HCT116 (cell line): ENCODE results near the gene BICRAL. TPM values are rescaled to one million over a fixed set of nuclear protein-coding genes. Genes with fewer than 3 reads are reported as not detected.
A peak's percentile ranks its signal among the peaks of the same experiment; 100 is the strongest.

Experiments
- ATAC-seq: fragments of 200-7000 bp; cut with Tn5 transposase; 2 replicates; pipeline ENCODE4 v1.9.1; 2020; ENCODE audit warnings: mild to moderate bottlenecking, moderate library complexity
- BruUV-seq: library from RNA; stranded (reverse); fragments of 400-500 nt; replicated peaks from 2 replicates; lab custom pipeline; 2021; lab: Mats Ljungman, UMichigan
- CTCF ChIA-PET: fragments of 300-600 bp; sonication (Branson Sonifier 250); formaldehyde crosslinking; loops from one replicate; lab custom pipeline; 2021; ENCODE audit warnings: antibody characterized with exemption; lab: Charles Lee
- POLR2A ChIA-PET: fragments of 300-600, 350-600 bp; sonication (Branson Sonifier 250); formaldehyde crosslinking; loops from one replicate; lab custom pipeline; 2021; ENCODE audit warnings: antibody characterized with exemption; lab: Charles Lee
- RAD21 ChIA-PET, 2 experiments: fragments of 300-600 bp; sonication (Branson Sonifier 250); formaldehyde crosslinking; loops; one replicate each; lab custom pipeline; 2023; ENCODE audit warnings: low total read pairs in 2 of 2; ENCODE audit not compliant: uncharacterized antibody in 2 of 2, unreplicated experiment in 2 of 2, low non-redundant PET in 1 of 2; lab: Charles Lee
- DNase-seq: peaks from one replicate; pipeline ENCODE4 v3.0.0-alpha.2; 2010; ENCODE audit warnings: low read depth, low spot score
- H2AFZ ChIP-seq: fragments of 200-600 bp; shearing (Covaris generic), sonication (generic); 2 replicates; pipeline ENCODE4 v1.6.1; 2017; ENCODE audit warnings: low read depth, mixed run types, mixed read lengths, antibody characterized with exemption, low read length; ENCODE audit not compliant: poor library complexity, severe bottlenecking
- H3K27ac ChIP-seq: 2 replicates; pipeline ENCODE4 v1.5.1; 2012; ENCODE audit warnings: low read depth, low read length
- H3K27me3 ChIP-seq: fragments of 200-600 bp; sonication (generic); 2 replicates; pipeline ENCODE4 v1.6.1; 2016; ENCODE audit warnings: mixed run types, low read length, mixed read lengths; ENCODE audit not compliant: insufficient read depth
- H3K36me3 ChIP-seq, 2 experiments: fragments of 200-500 bp in 1 of 2; fragments of 200-600 bp in 1 of 2; sonication (Bioruptor generic) in 1 of 2; sonication (generic) in 1 of 2; 2 replicates each; pipeline versions ENCODE4 v1.5.1 to v1.6.1; 2014 to 2016; ENCODE audit warnings: low read length in 2 of 2, inconsistent platforms in 1 of 2, mixed read lengths in 1 of 2, mixed run types in 1 of 2; ENCODE audit not compliant: insufficient read depth in 2 of 2, control insufficient read depth in 1 of 2
- H3K4me1 ChIP-seq, 2 experiments: fragments of 200-600 bp in 1 of 2; sonication (generic) in 1 of 2; 2 replicates each; pipeline versions ENCODE4 v1.5.1 to v1.6.1; 2012 to 2017; ENCODE audit warnings: low read length in 2 of 2, inconsistent platforms in 1 of 2, mild to moderate bottlenecking in 1 of 2, mixed read lengths in 1 of 2, mixed run types in 1 of 2, moderate library complexity in 1 of 2; ENCODE audit not compliant: insufficient read depth in 2 of 2, control insufficient read depth in 1 of 2
- H3K4me2 ChIP-seq: fragments of 200-600 bp; sonication (generic); 2 replicates; pipeline ENCODE4 v1.6.1; 2017; ENCODE audit warnings: mixed run types, low read length, mixed read lengths
- H3K4me3 ChIP-seq, 2 experiments: fragments of 200-600 bp in 1 of 2; sonication (generic) in 1 of 2; replicated peaks in 1 of 2; 2 replicates each; pipeline ENCODE4 v1.5.1; 2011 to 2016; ENCODE audit warnings: low read length in 2 of 2, control low read depth in 1 of 2, low read depth in 1 of 2, mild to moderate bottlenecking in 1 of 2, mixed read lengths in 1 of 2, mixed run types in 1 of 2
- H3K79me2 ChIP-seq: fragments of 200-600 bp; sonication (generic); 2 replicates; pipeline ENCODE4 v1.6.1; 2017; ENCODE audit warnings: mild to moderate bottlenecking, mixed run types, low read length, moderate library complexity, mixed read lengths; ENCODE audit not compliant: insufficient read depth
- H3K9ac ChIP-seq: fragments of 200-600 bp; sonication (generic); 2 replicates; pipeline ENCODE4 v1.6.1; 2016; ENCODE audit warnings: low read length, mixed read lengths
- H3K9me2 ChIP-seq: fragments of 200-600 bp; sonication (generic), shearing (Covaris generic); 2 replicates; pipeline ENCODE4 v1.6.1; 2017; ENCODE audit warnings: mixed run types, mild to moderate bottlenecking, moderate library complexity; ENCODE audit not compliant: insufficient read depth
- H3K9me3 ChIP-seq, 2 experiments: fragments of 200-500 bp in 1 of 2; fragments of 200-600 bp in 1 of 2; sonication (Bioruptor generic) in 1 of 2; sonication (generic) in 1 of 2; 2 replicates each; pipeline ENCODE4 v1.6.1; 2014 to 2017; ENCODE audit warnings: low read length in 2 of 2, mixed read lengths in 2 of 2, inconsistent platforms in 1 of 2, low read depth in 1 of 2, mild to moderate bottlenecking in 1 of 2, mixed run types in 1 of 2, moderate library complexity in 1 of 2; ENCODE audit not compliant: control insufficient read depth in 1 of 2, insufficient read depth in 1 of 2
- H4K20me1 ChIP-seq: fragments of 200-600 bp; sonication (generic), shearing (Covaris generic); 2 replicates; pipeline ENCODE4 v1.6.1; 2017; ENCODE audit warnings: mixed run types, mild to moderate bottlenecking, moderate library complexity; ENCODE audit not compliant: insufficient read depth
- CEBPB ChIP-seq: IDR thresholded peaks from 2 replicates; pipeline ENCODE4 v1.6.1; 2012; ENCODE audit warnings: low read depth
- ELF1 ChIP-seq: IDR thresholded peaks from 2 replicates; pipeline ENCODE4 v1.6.1; 2012; ENCODE audit warnings: low read depth, borderline replicate concordance
- EZH2phosphoT487 ChIP-seq: fragments of 200-600 bp; IDR thresholded peaks from 2 replicates; pipeline ENCODE4 v1.6.1; 2018; ENCODE audit warnings: antibody characterized with exemption, borderline replicate concordance
- JUND ChIP-seq: IDR thresholded peaks from 2 replicates; pipeline ENCODE4 v1.6.1; 2012
- RAD21 ChIP-seq: IDR thresholded peaks from 2 replicates; pipeline ENCODE4 v1.6.1; 2012; ENCODE audit warnings: low read depth, mild to moderate bottlenecking
- TCF7L2 ChIP-seq: IDR thresholded peaks from 2 replicates; pipeline ENCODE4 v1.7.0; 2011; ENCODE audit warnings: borderline replicate concordance, inconsistent platforms; ENCODE audit not compliant: insufficient read depth, insufficient read length; ENCODE audit errors: extremely low read depth
- YY1 ChIP-seq: IDR thresholded peaks from 2 replicates; pipeline ENCODE4 v1.6.1; 2011; ENCODE audit warnings: low read length, low read depth, moderate library complexity, mild to moderate bottlenecking; ENCODE audit not compliant: insufficient replicate concordance; ENCODE audit errors: extremely low read depth
- ZFX ChIP-seq: fragments of 450-650 bp; IDR thresholded peaks from 2 replicates; pipeline ENCODE4 v1.6.1; 2017
- intact Hi-C: fragments of 100-400 bp; cut with micrococcal nuclease; formaldehyde crosslinking; loops from 2 replicates; pipeline ENCODE4 v1.10.0; 2022
- total RNA-seq: library from RNA; stranded (reverse); gene quantifications from one replicate; pipeline ENCODE4 v1.2.1, GENCODE V29; 2021; ENCODE audit not compliant: unreplicated experiment
- TF ChIP-seq, protein P1 (sequence below), 3 experiments: fragments of 200-600 bp in 1 of 3; sonication (generic) in 1 of 3; IDR thresholded peaks in 2 of 3; conservative IDR thresholded peaks in 1 of 3; 2 replicates each; pipeline ENCODE4 v1.5.1; 2012 to 2017; ENCODE audit warnings: low read depth in 2 of 3, low read length in 2 of 3, antibody characterized with exemption in 1 of 3, borderline replicate concordance in 1 of 3, control low read depth in 1 of 3, mild to moderate bottlenecking in 1 of 3, mixed read lengths in 1 of 3, mixed run types in 1 of 3, moderate library complexity in 1 of 3; ENCODE audit not compliant: insufficient read depth in 1 of 3

The BICRAL gene
- total RNA-seq, 1 experiment from 2014 or later, result 14.9 TPM

DNA sequence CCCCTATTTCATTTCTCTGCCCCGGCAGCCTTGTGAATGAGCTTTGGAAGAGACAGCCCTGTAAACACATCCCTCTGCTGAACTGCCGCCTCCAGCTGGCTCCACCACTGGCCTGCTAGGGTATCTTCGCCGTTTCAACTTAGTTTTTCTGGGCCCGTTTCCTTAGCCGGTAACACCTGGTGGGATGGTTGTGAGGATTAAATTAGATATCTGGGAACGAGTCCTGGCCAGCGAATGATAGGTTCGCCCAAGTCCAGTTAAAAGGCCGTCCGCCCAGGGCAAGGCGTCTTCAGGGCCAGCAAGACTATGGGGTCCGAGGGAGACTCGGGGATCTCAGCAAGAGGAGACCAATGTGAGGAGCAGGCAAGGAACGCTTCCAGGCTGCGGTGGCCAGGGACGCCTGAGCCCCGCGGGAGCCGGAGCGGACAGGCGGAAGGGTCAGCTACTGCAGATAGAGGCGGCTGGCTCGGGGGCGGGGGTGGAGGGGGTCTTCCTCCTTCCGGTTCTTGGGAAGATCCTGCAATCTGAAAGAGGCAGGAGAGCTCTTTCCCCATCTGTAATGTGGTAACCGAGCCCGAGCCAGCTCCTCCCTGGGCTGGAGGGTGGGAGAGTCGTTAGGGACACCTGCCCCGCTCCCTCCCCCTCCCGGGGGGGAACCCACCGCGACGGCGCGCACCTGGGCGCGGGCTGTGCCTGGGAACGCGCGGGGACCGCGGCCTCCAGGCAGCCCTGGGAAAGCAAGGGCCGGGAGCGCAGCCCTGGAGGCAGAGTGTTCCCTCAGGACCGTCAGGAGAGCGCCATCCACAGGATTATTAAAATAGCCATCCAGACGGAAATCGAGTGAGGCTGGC is 129.5 kb downstream of the BICRAL start:
- no peak for ATAC-seq
- Histone ChIP-seq H3K27me3 (no peaks in the 10 kb centered on the region), H3K9me3 (no peaks in the 10 kb centered on the region), H3K4me2 (no peak overlapping the region), H3K79me2 (no peaks in the 10 kb centered on the region), H2AFZ (no peak overlapping the region), H4K20me1 (no peaks in the 10 kb centered on the region), H3K27ac (no peak overlapping the region), H3K4me1 (no peaks in the 10 kb centered on the region; a peak in 1 of 4 replicates), H3K36me3 (no peaks in the 10 kb centered on the region), H3K4me3 (no peak overlapping the region), H3K9me2 (no peaks in the 10 kb centered on the region), H3K9ac (no peak overlapping the region)
- no TSS peak for BruUV-seq
- TF ChIP-seq, protein P1, sequence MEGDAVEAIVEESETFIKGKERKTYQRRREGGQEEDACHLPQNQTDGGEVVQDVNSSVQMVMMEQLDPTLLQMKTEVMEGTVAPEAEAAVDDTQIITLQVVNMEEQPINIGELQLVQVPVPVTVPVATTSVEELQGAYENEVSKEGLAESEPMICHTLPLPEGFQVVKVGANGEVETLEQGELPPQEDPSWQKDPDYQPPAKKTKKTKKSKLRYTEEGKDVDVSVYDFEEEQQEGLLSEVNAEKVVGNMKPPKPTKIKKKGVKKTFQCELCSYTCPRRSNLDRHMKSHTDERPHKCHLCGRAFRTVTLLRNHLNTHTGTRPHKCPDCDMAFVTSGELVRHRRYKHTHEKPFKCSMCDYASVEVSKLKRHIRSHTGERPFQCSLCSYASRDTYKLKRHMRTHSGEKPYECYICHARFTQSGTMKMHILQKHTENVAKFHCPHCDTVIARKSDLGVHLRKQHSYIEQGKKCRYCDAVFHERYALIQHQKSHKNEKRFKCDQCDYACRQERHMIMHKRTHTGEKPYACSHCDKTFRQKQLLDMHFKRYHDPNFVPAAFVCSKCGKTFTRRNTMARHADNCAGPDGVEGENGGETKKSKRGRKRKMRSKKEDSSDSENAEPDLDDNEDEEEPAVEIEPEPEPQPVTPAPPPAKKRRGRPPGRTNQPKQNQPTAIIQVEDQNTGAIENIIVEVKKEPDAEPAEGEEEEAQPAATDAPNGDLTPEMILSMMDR (IDR thresholded peaks at IDR 0.05 in 2 of 3, conservative IDR thresholded peaks at IDR 0.05 in 1 of 3; ENCODE audit: borderline replicate concordance in 1 of 3, insufficient read depth in 1 of 3, low read depth in 2 of 3, low read length in 2 of 3), result peak in 1 of 3 experiments; percentile 19; a peak in 1 of 6 replicates
- TF ChIP-seq JUND, result no peak
- RAD21 ChIA-PET, result no interaction called here
- DNase-seq, result no peak
- CTCF ChIA-PET, result no interaction called here
- POLR2A ChIA-PET, result no interaction called here
- intact Hi-C loops, result no loop called here

DNA sequence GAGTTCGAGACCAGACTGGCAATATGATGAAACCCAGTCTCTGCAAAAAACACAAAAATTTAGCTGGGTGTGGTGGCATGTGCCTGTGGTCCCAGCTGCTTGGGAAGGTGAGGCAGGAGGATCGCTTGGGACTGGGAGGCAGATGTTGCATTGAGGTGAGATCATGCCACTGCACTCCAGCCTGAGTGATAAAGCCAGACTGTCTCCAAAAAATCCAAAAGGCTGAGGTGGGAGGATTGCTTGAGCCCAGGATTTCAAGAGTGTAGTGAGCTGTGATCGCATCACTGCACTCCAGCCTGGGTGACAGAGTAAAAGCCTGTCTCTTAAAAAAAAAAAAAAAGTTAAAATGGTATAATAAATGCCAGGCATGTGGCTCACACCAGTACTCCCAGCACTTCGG is 132.7 kb downstream of the BICRAL start:
- no peak overlapping the region for H3K9ac ChIP-seq
- H3K36me3 ChIP-seq, result no peaks in the 10 kb centered on the region
- RAD21 ChIA-PET, result no interaction called here
- no peaks in the 10 kb centered on the region for H4K20me1 ChIP-seq
- H2AFZ ChIP-seq, result no peak overlapping the region
- H3K4me2 ChIP-seq, result no peak overlapping the region
- H3K4me3 ChIP-seq, result no peak overlapping the region
- POLR2A ChIA-PET, result interaction anchor here (0.6 kb wide), 1 partner anchor 1065 kb away, joined by 3 read pairs; no protein-coding TSS in a partner anchor
- H3K27ac ChIP-seq, result no peak overlapping the region
- no peak for ATAC-seq
- intact Hi-C loops, result no loop called here
- no peaks in the 10 kb centered on the region for H3K79me2 ChIP-seq
- no peaks in the 10 kb centered on the region for H3K9me3 ChIP-seq
- TF ChIP-seq RAD21 (no peak), ZFX (no peak), ELF1 (no peak), YY1 (no peak), CEBPB (no peak), TCF7L2 (no peak), EZH2phosphoT487 (no peak)
- DNase-seq, result no peak
- H3K4me1 ChIP-seq, result no peaks in the 10 kb centered on the region; a peak in 1 of 4 replicates
- no peaks in the 10 kb centered on the region for H3K9me2 ChIP-seq
- BruUV-seq, result no TSS peak
- H3K27me3 ChIP-seq, result no peaks in the 10 kb centered on the region
- CTCF ChIA-PET, result no interaction called here
